ENCODE measurements around the gene PSMC4.
"Not testable (repeated sequence)": the region's sequence is repeated elsewhere in the genome, so short reads cannot be mapped to it uniquely, and the experiment has no call there.

PSMC4 gene

GRCh38 chr19:39949026-39949747 is 21.8 kb upstream of the PSMC4 start:
- no peak for FAIRE-seq

- FAIRE-seq, result no peak
Observed at GRCh38 chr19:39951065-39951650, 19.8 kb upstream of the PSMC4 start.

DNA sequence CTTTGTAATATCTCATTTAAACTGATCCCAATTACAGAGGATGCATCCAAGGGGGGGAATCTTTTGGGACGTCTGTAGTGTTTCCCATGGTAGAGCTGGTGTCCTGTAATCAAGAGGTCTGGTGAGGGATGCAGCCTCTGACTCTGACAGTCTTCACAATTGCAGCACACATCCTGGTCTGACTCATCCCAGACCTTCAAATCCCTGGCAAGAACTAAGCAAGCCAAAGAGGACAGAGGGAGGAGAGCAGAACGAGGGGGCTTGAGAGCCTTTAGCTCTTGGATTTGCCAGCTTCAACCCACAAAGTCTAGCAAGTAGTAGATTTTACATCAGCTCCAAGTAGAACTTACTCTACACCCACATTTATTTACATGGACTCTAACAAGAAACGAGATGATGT is 19.3 kb upstream of the PSMC4 start:
- no peak for FAIRE-seq

DNA sequence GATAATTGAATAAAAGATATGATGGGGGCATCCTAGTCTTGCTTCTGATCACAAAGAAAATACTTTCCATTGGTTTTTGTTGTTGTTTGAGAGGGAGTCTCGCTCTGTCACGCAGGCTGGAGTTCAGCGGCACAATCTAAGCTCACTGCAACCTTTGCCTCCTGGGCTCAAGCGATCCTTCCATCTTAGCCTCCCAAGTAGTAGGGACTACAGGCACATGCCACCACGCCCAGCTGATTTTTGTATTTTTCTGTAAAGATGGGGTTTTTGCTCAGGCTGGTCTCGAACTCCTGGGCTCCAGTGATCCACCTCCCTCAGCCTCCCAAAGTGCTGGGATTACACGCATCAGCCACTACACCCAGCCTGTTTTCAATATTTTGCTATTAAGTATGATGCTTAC is 17.1 kb upstream of the PSMC4 start:
- FAIRE-seq, result no peak

DNA sequence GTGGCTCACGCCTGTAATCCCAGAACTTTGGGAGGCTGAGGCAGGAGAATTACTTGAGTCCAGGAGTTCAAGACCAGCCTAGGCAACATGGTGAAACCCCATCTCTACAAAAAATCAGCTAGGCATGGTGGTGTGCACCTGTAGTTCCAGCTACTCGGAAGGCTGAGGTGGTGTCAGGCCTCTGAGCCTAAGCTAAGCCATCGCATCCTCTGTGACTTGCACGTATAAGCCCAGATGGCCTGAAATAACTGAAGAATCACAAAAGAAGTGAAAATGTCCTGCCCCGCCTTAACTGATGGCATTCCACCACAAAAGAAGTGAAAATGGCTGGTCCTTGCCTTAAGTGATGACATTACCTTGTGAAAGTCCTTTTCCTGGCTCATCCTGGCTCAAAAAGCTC is 13.1 kb upstream of the PSMC4 start:
- not testable (repeated sequence) for FAIRE-seq

GRCh38 chr19:39958942-39959341 is 12.0 kb upstream of the PSMC4 start:
- not testable (repeated sequence) for FAIRE-seq

DNA sequence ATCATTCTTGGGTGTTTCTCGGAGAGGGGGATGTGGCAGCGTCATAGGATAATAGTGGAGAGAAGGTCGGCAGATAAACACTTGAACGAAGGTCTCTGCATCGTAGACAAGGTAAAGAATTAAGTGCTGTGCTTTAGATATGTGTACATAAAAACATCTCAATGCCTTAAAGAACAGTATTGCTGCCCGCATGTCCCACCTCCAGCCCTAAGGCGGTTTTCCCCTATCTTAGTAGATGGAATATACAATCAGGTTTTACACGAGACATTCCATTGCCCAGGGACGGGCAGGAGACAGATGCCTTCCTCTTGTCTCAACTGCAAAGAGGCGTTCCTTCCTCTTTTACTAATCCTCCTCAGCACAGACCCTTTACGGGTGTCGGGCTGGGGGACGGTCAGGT is 11.6 kb upstream of the PSMC4 start:
- FAIRE-seq, result not testable (repeated sequence)

- FAIRE-seq, result no peak
Observed at GRCh38 chr19:39963898-39964297, 7.1 kb upstream of the PSMC4 start.

GRCh38 chr19:39966617-39967016 is 4.3 kb upstream of the PSMC4 start:
- no peak for FAIRE-seq

DNA sequence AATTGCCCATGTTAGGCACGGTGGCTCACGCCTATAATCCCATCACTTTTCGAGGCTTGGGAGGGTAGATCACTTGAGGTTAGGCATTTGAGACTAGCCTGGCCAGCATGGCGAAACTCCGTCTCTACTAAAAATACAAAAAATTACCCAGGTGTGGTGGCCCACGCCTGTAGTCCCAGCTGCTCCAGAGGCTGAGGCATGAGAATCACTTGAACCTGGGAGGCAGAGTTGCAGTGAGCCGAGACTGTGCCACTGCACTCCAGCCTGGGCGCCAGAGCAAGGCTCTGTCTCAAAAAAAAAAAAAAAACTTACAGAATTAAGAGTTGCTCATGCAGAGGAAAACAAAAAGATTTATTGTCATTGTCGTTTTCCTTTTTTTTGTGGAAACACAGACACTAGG is 3.4 kb upstream of the PSMC4 start:
- no peak for FAIRE-seq

DNA sequence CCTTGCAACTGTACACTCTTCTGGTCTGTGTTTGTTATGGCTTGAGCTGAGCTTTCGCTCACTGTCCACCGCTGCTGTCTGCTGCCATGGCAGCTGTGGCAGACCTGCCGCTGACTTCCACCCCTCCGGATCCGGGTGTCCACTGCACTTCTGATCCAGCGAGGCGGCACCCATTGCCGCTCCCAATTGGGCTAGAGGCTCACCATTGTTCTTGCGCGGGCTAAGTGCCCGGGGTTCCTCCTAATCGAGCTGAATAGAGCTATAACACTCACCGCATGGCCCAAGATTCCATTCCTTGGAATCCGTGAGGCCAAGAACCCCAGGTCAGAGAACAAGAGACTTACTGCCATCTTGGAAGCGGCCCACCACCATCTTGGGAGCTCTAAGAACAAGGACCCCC is 2.2 kb upstream of the PSMC4 start:
- no peak for FAIRE-seq

- FAIRE-seq, result no peak
Observed at GRCh38 chr19:39969266-39969665, 1.7 kb upstream of the PSMC4 start.

- no peak for FAIRE-seq
Observed at GRCh38 chr19:39969681-39970424, 1.1 kb upstream of the PSMC4 start.

GRCh38 chr19:39970425-39970674 is 615 bp upstream of the PSMC4 start:
- FAIRE-seq, result no peak

GRCh38 chr19:39971380-39972035 is 543 bp downstream of the PSMC4 start:
- no peak for FAIRE-seq

DNA sequence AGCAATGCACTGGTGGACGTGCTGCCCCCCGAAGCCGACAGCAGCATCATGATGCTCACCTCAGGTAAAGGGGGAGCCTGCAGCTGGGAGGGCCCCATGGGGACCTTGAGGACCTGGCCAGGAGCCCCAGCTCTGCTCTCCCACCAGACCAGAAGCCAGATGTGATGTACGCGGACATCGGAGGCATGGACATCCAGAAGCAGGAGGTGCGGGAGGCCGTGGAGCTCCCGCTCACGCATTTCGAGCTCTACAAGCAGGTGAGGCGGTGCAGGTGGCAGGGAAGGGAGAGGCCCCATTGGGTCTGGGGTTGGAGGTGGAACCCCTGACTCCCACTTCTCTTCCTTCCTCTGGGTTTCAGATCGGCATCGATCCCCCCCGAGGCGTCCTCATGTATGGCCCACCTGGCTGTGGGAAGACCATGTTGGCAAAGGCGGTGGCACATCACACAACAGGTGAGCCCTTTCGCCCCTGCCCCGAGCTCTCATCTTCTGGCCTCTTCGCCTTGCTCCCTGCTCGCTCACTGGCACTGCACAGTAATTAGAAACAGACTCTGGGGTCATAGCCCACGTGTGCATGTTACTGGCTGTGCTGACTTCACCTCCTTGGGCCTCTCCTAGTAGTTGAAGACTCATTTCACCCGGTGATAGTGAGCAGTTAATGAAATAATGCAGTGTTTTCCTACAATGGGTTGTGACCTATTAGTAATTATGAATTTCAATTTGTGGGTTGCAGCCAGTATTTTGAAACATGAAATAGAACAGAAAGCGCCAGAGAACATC is 3.6 kb downstream of the PSMC4 start:
- no peak for FAIRE-seq

- no peak for FAIRE-seq
Observed at GRCh38 chr19:39982883-39983282, 11.9 kb downstream of the PSMC4 start.

- no peak for FAIRE-seq
Observed at GRCh38 chr19:39983695-39984300, 12.8 kb downstream of the PSMC4 start.

DNA sequence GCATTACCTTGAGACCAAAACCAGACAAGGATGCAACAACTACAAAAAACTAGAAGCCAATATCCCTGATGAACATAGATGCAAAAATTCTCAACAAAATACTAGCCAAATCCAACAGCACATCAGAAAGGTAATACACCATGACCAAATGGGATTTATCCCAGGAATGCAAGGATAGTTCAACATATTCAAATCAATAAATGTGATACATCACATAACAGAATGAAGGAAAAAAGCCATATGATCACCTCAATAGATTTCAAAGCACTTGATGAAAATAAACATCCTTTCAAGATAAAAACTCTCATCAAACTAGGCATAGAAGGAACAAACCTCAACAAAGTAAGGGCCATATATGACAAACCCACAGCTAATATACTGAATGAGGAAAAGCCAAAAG is 15.7 kb downstream of the PSMC4 start:
- no peak for FAIRE-seq

DNA sequence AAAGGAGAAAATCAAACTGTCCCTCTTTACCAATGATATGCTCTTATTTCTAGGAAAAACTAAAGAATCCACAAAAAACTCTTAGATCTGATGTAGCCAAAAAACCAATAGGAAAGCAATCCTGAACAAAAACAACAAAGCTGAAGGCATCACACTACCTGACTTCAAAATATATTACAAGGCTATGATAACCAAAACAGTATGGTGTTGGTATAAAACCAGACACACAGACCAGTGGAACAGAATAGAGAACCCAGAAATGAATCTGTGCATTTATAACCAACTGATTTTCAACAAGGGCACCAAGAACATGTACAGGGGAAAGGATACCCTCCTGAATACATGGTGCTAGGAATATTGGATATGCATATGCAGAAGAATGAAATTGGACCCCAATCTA is 16.2 kb downstream of the PSMC4 start:
- FAIRE-seq, result no peak

DNA sequence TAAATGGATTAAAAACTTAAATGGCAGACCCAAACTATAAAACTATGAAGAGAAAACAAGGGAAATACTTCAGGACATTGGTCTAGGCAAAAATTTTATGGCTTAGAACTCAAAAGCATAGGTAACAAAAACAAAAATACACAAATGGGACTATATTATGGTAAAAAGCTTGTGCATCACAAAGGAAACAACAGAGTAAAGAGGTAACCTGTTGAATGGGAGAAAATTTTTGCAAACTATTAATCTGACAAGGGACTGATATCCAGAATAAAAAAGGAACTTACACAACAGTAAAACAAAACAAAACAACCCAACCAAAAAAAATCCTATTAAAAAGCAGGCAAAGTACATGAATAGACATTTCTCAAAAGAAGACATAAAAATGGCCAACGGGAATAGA is 16.6 kb downstream of the PSMC4 start:
- no peak for FAIRE-seq

DNA sequence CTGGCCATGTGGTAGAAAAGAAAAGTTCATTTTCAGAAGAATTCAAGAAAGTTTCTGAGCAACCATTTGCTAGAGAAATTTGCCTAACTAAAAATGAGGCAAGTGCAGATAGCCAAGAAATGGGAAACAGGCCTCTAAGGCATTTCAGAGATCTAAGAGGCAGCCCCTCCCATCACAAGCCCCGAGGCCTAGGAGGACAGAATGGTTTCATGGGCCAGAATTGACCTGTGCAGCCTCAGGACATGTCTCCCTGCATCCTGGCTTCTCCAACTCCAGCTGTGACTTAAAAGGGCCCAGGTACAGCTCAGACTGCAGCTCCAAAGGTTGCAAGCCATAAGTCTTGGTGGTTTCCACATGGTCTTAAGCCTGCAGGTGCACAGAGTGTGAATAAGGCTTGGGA is 22.6 kb downstream of the PSMC4 start:
- no peak for FAIRE-seq

DNA sequence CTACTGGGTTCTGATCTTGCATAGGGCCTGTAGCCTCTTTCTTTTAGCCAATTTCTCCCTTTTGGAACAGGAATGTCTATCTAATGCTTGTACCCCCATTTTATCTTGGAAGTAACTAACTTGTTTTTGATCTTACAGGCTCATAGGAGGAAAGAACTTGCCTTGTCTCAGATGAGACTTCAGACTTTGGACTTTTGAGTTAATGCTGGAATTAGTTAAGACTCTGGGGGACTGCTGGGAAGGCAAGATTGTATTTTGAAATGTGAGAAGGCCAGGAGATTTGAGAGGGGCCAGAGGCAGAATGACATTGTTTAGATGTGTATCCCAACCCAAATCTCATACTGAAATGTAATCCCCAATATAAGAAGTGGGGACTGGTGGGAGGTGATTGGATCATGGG is 23.4 kb downstream of the PSMC4 start:
- FAIRE-seq, result no peak

Measured in TTC549 (cell line).